Measurements from ENCODE around the gene RASEF. TPM values are rescaled to one million over a fixed set of nuclear protein-coding genes. Genes with fewer than 3 reads are reported as not detected.

RASEF gene
- total and polyA plus RNA-seq, 5 experiments from 2014 or later, result not detected

DNA sequence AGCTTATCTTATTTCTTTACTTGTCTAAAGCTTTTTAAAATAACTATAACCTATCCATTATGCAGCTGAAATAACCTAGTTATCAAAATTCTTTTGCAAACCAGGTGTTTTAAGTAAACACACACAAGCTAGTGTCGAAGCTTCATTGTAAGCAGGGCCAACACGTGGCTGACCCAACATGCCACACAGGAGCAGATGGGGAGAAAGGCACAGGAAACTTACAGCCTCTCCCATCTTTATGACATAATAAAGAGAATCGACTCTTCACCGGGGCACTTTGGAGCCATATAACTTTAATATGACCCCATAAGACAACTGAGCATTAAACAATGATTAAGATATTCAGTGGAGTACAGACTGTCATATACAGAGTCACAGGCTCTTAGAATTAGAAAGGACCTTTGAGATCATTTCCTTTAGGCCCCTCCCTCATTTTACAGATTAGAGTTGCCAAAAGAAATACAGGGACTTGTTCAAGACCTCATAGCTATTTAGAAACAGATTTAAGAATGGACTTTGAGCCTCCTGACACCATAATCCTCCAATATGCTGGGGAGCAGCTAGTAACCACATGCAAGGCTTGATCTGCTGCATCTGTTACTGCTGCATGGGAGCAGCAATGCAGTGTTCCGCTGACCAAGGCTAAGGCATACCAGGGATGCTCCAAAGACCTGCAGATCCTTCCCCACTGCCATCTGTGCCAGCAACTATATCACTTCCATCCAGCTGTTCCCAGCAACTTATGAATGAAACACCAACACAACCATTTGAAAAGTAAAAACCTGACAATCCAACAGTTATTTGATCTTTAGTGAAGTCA, 75.4 kb downstream of the RASEF start:
- Mint-ChIP-seq H3K9me3 (peaks cover 0 to 1% (median 0%) of the 10 kb centered on the region in 9 donors), H3K4me1 (no peaks in the 10 kb centered on the region), H3K4me3 (no peak overlapping the region), H3K27me3 (peaks cover 0 to 4% (median 2%) of the 10 kb centered on the region in 5 donors), H3K36me3 (no peaks in the 10 kb centered on the region), H3K27ac (no peak overlapping the region)
- ATAC-seq (no peak), DNase-seq (no peak)
- POLR2A ChIA-PET, result no interaction called here

DNA sequence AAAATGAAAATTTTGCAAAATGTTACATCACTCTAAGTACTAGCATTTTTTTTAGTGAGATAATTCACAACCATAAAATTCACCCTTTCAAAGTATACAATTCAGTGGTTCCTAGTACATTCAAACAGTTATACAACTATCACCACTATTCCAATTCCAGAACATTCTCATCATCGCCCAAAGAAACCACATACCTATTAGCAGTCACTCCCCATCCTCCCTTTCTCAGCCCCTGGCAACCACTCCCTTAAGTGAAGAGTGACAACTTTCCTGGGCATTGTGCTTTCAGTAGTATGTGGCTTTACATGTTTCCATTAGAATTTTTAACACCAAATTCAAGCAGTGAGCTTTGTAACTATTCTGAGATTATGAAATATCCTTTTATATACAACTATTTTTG, 81.4 kb downstream of the RASEF start:
- no peaks in the 10 kb centered on the region for H3K36me3 Mint-ChIP-seq
- H3K9me3 Mint-ChIP-seq, result peaks cover 0 to 1% (median 0%) of the 10 kb centered on the region in 9 donors
- H3K27ac Mint-ChIP-seq, result no peak overlapping the region
- POLR2A ChIA-PET, result no interaction called here
- ATAC-seq, result no peak
- DNase-seq, result no peak
- peaks cover 0 to 3% (median 0%) of the 10 kb centered on the region in 5 donors for H3K27me3 Mint-ChIP-seq
- no peaks in the 10 kb centered on the region for H3K4me1 Mint-ChIP-seq
- no peak overlapping the region for H3K4me3 Mint-ChIP-seq

DNA sequence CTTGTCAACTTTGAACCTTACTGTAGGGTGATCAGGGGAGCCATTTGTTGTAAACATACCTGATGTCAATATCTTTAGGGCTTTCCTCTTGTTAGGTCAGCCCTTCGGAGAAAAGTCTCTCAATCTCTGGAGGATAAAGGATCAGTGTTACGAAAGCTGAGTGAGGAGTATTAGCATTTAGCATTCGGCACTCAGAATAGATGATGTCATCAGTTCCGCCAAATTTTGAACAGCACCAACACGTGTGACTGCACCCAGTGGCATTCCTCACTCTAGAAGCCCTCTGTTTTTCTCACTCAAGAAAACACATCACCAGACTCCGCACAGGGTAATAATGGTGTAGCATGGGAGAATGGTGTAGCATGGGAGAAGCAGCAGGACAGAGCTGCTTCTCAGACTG, 87.8 kb downstream of the RASEF start:
- DNase-seq (no peak), ATAC-seq (no peak)
- H3K27ac Mint-ChIP-seq, result no peak overlapping the region
- no peaks in the 10 kb centered on the region for H3K4me1 Mint-ChIP-seq
- no peak overlapping the region for H3K4me3 Mint-ChIP-seq
- H3K36me3 Mint-ChIP-seq, result no peaks in the 10 kb centered on the region
- H3K27me3 Mint-ChIP-seq, result peaks cover 0 to 6% (median 0%) of the 10 kb centered on the region in 5 donors
- H3K9me3 Mint-ChIP-seq, result no peaks in the 10 kb centered on the region
- POLR2A ChIA-PET, result no interaction called here

DNA sequence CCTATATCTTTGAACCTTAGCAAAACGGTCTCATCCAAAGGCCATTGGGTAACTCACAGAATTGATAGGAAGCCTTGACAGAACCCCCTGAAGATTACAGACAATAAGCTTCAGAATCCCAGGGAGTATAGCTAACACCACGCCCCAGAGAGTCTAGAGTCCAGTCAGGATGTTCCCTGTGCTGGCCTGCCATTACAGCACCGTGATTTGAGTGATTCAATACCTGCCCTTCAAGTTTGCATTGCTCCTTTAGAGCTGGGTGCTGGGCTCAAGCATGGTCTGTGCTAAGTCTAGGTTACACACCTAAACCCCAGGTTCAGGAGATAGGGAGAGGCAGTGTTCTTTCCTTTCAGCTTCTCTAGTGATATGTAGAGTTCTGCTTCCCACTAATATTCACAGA, 90.5 kb downstream of the RASEF start:
- Mint-ChIP-seq H3K9me3 (no peaks in the 10 kb centered on the region), H3K4me3 (no peak overlapping the region), H3K27ac (no peak overlapping the region), H3K36me3 (no peaks in the 10 kb centered on the region), H3K27me3 (peaks cover 0 to 8% (median 0%) of the 10 kb centered on the region in 5 donors), H3K4me1 (no peaks in the 10 kb centered on the region)
- DNase-seq, result no peak
- no peak for ATAC-seq
- POLR2A ChIA-PET, result no interaction called here

DNA sequence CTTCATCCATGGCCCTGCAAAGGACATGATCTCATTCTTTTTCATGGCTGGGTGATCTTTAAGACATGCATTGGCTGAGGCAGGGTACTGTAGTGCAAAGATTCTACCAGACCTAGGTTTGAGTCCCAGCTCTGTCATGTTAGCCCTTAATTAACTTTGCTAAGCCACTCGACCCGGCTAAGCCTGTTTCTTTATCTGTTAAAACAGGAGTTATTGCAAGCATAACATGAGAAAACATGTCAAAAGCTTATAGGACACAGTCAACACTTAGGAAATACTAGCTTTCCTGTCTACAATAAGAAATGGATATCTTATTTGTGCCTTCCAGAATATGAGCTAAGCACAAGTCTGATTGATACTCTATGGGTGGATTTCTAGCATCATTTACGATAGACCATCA, 92.6 kb downstream of the RASEF start:
- no peak overlapping the region for H3K4me3 Mint-ChIP-seq
- H3K27ac Mint-ChIP-seq, result no peak overlapping the region
- ATAC-seq (no peak), DNase-seq (no peak)
- H3K36me3 Mint-ChIP-seq, result no peaks in the 10 kb centered on the region
- H3K9me3 Mint-ChIP-seq, result no peaks in the 10 kb centered on the region
- H3K27me3 Mint-ChIP-seq, result peaks cover 0 to 8% (median 0%) of the 10 kb centered on the region in 5 donors
- H3K4me1 Mint-ChIP-seq, result no peaks in the 10 kb centered on the region
- POLR2A ChIA-PET, result no interaction called here

DNA sequence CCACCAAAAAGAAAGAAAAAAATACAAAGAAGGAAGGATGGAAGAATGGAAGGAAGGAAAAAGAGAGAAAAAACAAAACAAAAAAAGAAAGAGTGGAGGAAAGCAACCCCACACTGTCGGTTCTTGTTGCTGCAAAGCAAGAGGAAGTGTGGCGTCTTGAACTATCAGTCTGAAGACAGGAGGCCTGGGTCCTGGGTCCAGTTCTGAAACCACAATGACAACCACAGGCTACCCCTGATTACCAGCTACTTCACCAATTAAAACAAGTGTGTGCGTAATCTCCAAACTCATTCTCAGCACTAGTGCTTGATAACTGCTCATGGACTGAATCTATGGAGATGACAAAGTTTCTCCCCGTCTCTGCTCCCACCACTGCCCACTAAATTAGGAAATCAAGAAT, 93.7 kb downstream of the RASEF start:
- Mint-ChIP-seq H3K36me3 (no peaks in the 10 kb centered on the region), H3K27ac (no peak overlapping the region), H3K9me3 (no peaks in the 10 kb centered on the region), H3K27me3 (peaks cover 0 to 8% (median 0%) of the 10 kb centered on the region in 5 donors), H3K4me1 (no peaks in the 10 kb centered on the region), H3K4me3 (no peak overlapping the region)
- ATAC-seq (no peak), DNase-seq (no peak)
- POLR2A ChIA-PET, result no interaction called here

DNA sequence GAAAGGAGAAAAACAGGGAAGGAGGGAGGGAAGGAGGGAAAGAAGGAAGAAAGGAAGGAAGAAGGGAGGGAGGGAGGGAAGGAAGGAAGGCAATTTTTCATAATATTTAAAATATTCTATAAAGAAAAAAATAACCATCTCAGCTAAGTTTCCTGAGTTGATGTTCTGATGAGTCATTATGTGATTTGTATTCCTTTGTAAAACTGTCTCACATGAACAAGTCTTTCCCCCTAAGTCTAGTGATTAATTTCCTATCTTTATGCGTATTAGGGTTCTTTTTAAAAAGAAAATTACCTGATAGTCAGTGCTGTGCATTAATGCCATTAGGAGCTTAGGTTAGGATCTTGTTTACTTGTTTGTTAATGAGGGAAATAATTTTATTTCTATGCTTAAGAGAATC, 94.1 kb downstream of the RASEF start:
- Mint-ChIP-seq H3K9me3 (no peaks in the 10 kb centered on the region), H3K4me3 (no peak overlapping the region), H3K27me3 (peaks cover 0 to 8% (median 0%) of the 10 kb centered on the region in 5 donors), H3K36me3 (no peaks in the 10 kb centered on the region), H3K4me1 (no peaks in the 10 kb centered on the region), H3K27ac (no peak overlapping the region)
- POLR2A ChIA-PET, result no interaction called here
- DNase-seq (no peak), ATAC-seq (no peak)

DNA sequence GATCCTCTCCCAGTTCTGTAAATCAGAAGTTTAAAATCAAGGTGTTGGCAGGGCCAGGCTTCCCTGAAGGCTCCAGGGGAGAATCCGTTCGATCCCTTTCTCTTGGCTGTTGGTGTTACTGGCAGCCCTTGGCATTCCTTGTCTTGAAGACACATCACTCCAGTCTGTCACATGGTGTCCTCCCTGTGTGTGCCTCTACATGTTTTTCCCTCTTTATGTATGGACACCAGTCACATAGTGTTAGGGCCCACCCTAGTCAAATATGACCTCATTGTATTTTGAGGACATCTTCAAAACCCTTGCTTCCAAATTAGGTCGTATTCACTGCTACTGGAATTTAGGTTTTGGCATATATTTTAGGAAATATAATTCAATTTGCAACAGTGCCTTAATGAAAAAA, 94.6 kb downstream of the RASEF start:
- POLR2A ChIA-PET, result no interaction called here
- no peak overlapping the region for H3K4me3 Mint-ChIP-seq
- H3K4me1 Mint-ChIP-seq, result no peaks in the 10 kb centered on the region
- no peak for DNase-seq
- no peak for ATAC-seq
- no peaks in the 10 kb centered on the region for H3K9me3 Mint-ChIP-seq
- H3K36me3 Mint-ChIP-seq, result no peaks in the 10 kb centered on the region
- H3K27ac Mint-ChIP-seq, result no peak overlapping the region
- peaks cover 0 to 8% (median 0%) of the 10 kb centered on the region in 5 donors for H3K27me3 Mint-ChIP-seq

DNA sequence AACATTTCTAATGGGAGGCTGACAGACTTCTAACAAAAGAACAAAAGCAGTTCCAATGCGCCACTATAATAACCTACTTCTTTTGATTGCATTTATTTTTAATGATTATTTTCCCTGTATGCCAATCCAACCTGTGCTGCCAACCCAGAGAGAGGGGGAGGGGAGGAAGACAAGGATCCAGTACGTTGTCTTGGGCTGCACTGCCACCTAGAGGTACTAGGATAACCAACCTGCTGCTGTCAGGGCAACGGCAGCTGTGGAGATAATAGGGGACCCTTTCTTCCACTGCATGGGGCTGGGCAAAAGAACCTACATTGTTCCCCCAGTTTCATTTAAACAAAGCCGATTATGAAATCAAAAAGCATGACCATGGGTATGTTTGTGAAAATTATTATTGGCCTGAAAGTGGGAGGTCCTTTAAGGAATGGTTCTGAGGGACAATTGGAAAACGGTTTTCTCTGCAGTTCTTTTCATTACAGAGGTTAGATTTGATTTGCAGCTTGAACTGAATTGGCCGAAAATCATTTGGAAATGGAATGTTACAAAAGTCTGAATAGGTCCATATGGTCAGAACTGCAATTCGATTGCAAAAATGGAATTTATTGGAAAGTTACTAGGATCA, 101.3 kb downstream of the RASEF start:
- DNase-seq (peak in 9 of 10 donors; percentile 1 to 61 (median 16)), ATAC-seq (no peak)
- H3K4me1 Mint-ChIP-seq, result no peaks in the 10 kb centered on the region
- no peaks in the 10 kb centered on the region for H3K27me3 Mint-ChIP-seq
- H3K36me3 Mint-ChIP-seq, result no peaks in the 10 kb centered on the region
- H3K4me3 Mint-ChIP-seq, result no peak overlapping the region
- H3K27ac Mint-ChIP-seq, result no peak overlapping the region
- H3K9me3 Mint-ChIP-seq, result no peaks in the 10 kb centered on the region
- POLR2A ChIA-PET, result no interaction called here

DNA sequence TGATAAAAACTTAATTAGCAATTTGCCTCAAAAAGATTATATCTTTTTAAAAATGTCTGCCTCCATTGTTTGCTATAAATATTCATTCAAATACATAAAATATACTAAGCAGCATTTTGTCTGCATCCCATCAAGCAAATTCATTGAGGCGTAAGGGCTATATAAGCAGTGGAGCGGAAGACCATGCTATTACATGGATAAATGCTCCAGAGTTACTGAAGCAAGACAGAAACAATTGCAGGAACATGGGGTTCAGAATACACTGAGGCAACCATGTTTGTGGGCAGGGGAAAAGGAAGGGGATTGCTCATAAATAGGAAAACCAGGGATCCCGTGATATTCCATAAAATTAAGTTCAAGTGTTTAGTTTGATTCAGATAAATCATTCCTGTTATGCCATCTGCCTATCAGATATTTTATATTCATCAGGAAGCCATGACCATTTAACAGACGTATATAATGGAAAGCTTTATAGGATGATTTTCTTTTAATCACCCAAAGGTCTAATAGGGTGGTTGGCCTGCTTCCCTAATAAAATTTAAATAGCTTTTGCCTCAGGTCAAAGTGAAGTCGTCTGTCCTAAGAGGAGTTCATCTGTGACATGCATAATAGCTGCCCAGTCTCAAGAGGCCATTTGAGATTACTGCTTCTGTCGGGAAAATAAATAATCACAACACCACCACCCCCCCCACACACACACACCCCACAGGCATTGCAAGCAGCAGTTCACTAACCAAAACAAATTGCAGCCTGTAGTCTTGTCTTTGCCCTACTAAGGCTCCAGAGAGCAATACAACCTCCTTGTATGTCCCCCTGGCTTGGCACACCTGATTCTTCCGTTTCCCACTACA, 105.2 kb downstream of the RASEF start:
- POLR2A ChIA-PET, result no interaction called here
- H3K36me3 Mint-ChIP-seq, result no peaks in the 10 kb centered on the region
- H3K27ac Mint-ChIP-seq, result peak overlapping the region in 1 of 10 donors; percentile 46
- ATAC-seq, result no peak
- no peak overlapping the region for H3K4me3 Mint-ChIP-seq
- no peak for DNase-seq
- H3K4me1 Mint-ChIP-seq, result no peaks in the 10 kb centered on the region
- peaks cover 0 to 2% (median 0%) of the 10 kb centered on the region in 9 donors for H3K9me3 Mint-ChIP-seq
- H3K27me3 Mint-ChIP-seq, result no peaks in the 10 kb centered on the region

DNA sequence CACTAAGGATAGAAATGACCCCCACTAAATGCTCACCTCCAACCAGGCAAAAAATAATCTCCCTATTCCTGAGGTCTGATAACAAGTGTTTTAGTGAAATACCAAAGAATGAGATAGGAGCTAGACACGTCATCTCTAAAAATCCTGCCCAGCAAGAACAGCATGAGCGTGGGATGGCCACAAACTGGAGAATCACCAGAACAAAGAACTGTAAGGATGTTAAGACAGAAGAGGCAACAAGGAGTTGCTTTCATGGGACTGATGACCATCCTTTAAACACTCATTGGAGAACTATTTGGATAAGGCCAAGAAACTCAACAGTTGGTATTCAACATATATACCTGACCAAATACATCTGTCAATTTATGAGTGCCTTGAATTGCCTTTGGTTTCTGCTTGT, 113.7 kb downstream of the RASEF start:
- DNase-seq (no peak), ATAC-seq (no peak)
- Mint-ChIP-seq H3K9me3 (peaks cover 0 to 2% (median 0%) of the 10 kb centered on the region in 9 donors), H3K27me3 (peaks cover 0 to 3% (median 0%) of the 10 kb centered on the region in 5 donors), H3K27ac (no peak overlapping the region), H3K36me3 (no peaks in the 10 kb centered on the region), H3K4me3 (no peak overlapping the region), H3K4me1 (no peaks in the 10 kb centered on the region)
- POLR2A ChIA-PET, result no interaction called here

DNA sequence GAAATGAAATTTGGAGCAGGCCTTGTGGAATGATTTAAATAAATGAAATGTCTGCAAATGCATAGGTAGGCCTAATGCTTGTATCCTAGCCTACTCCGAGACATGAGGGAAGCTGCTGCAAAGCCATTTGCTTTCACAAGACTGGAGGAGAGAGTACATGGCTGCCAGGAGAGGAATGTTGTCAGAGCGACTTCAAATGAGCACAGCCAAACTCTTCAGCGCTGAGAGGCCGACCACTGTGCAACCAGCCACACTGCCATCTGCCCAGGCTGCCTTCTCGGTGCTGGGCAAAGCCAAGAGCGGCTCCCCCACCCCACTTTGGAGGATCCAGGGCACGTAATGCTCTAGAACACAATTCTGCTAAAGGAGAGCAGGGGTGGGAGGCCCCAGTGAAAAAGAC, 122.6 kb downstream of the RASEF start:
- no peak for DNase-seq
- peaks cover 0 to 4% (median 0%) of the 10 kb centered on the region in 9 donors for H3K9me3 Mint-ChIP-seq
- no peaks in the 10 kb centered on the region for H3K36me3 Mint-ChIP-seq
- ATAC-seq, result no peak
- POLR2A ChIA-PET, result no interaction called here
- no peaks in the 10 kb centered on the region for H3K4me1 Mint-ChIP-seq
- H3K4me3 Mint-ChIP-seq, result no peak overlapping the region
- peaks cover 0 to 4% (median 0%) of the 10 kb centered on the region in 5 donors for H3K27me3 Mint-ChIP-seq
- no peak overlapping the region for H3K27ac Mint-ChIP-seq

DNA sequence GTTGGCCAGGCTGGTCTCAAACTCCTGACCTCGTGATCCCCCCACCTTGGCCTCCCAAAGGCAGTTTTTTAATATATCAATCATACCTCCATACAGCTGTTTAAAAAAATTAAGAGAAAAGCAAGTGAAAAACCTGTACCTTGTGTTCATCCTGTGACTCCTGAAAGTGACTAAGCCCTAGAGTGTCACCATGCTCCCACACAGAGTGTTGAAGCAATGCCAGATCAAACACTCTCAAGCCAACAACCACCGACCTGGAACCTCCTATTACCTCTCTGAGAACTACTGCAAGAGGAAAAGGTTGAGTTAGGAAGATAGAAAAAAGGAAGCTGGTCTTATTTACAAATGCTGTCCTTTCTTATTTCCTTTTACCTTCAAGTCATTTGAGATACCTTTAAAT, 123.5 kb downstream of the RASEF start:
- POLR2A ChIA-PET, result no interaction called here
- H3K36me3 Mint-ChIP-seq, result no peaks in the 10 kb centered on the region
- ATAC-seq (no peak), DNase-seq (no peak)
- H3K27ac Mint-ChIP-seq, result no peak overlapping the region
- H3K4me1 Mint-ChIP-seq, result no peaks in the 10 kb centered on the region
- peaks cover 0 to 4% (median 0%) of the 10 kb centered on the region in 5 donors for H3K27me3 Mint-ChIP-seq
- no peak overlapping the region for H3K4me3 Mint-ChIP-seq
- H3K9me3 Mint-ChIP-seq, result peaks cover 0 to 4% (median 0%) of the 10 kb centered on the region in 9 donors

Data from naive thymus-derived CD8-positive, alpha-beta T cell (primary cell).